NCI-H1092 (cell line): ENCODE results near the gene AQP12A.
A peak's percentile ranks its signal among the peaks of the same experiment; 100 is the strongest.

Source experiments
- DNase-seq: peaks from one replicate; lab custom pipeline; 2025; lab: John Stamatoyannopoulos, UW

AQP12A gene

GRCh38 chr2:240722796-240723735, 31.4 kb downstream of the AQP12A start:
- DNase-seq = no peak

GRCh38 chr2:240723851-240724250, 32.2 kb downstream of the AQP12A start:
- DNase-seq = no peak

GRCh38 chr2:240724431-240724830, 32.8 kb downstream of the AQP12A start:
- no peak for DNase-seq

GRCh38 chr2:240725266-240725665, 33.6 kb downstream of the AQP12A start:
- no peak for DNase-seq

- DNase-seq = peak; percentile 27
Measured at GRCh38 chr2:240725671-240726070, 34.0 kb downstream of the AQP12A start.

GRCh38 chr2:240726876-240727275, 35.2 kb downstream of the AQP12A start:
- no peak for DNase-seq

- no peak for DNase-seq
Measured at GRCh38 chr2:240727439-240727838, 35.8 kb downstream of the AQP12A start.

GRCh38 chr2:240727913-240728312, 36.2 kb downstream of the AQP12A start:
- no peak for DNase-seq

GRCh38 chr2:240728361-240728760, 36.7 kb downstream of the AQP12A start:
- no peak for DNase-seq

- no peak for DNase-seq
Measured at GRCh38 chr2:240728827-240729226, 37.2 kb downstream of the AQP12A start.

GRCh38 chr2:240730501-240731177, 39.0 kb downstream of the AQP12A start:
- DNase-seq = no peak

GRCh38 chr2:240731178-240731545, 39.5 kb downstream of the AQP12A start:
- DNase-seq = no peak

GRCh38 chr2:240732184-240732583, 40.5 kb downstream of the AQP12A start:
- DNase-seq = no peak

GRCh38 chr2:240732911-240733622, 41.4 kb downstream of the AQP12A start:
- DNase-seq = no peak

- DNase-seq = no peak
Measured at GRCh38 chr2:240733803-240734495, 42.3 kb downstream of the AQP12A start.

- no peak for DNase-seq
Measured at GRCh38 chr2:240734756-240735155, 43.1 kb downstream of the AQP12A start.

- DNase-seq = no peak
Measured at GRCh38 chr2:240735476-240735875, 43.8 kb downstream of the AQP12A start.

GRCh38 chr2:240736281-240737250, 44.9 kb downstream of the AQP12A start:
- DNase-seq = no peak

GRCh38 chr2:240737512-240737911, 45.8 kb downstream of the AQP12A start:
- no peak for DNase-seq

- no peak for DNase-seq
Measured at GRCh38 chr2:240737958-240738357, 46.3 kb downstream of the AQP12A start.

- no peak for DNase-seq
Measured at GRCh38 chr2:240739797-240740196, 48.1 kb downstream of the AQP12A start.
